ENCODE measurements around the gene SNRNP48. TPM values are rescaled to one million over a fixed set of nuclear protein-coding genes. Genes with fewer than 3 reads are reported as not detected.

The SNRNP48 gene
- total and polyA plus RNA-seq, 2 of the 8 experiments (the other 6 are each of a cell fraction or from before 2014, with no cell fraction given), result 7.7 to 21.0 TPM

- 92% methylated on average over 6 of the region's 6 CpGs; no CpG with 5 or more reads in 1 of the 2 experiments for WGBS, 2 experiments (ENCODE audit: extremely low coverage in 1 of 2, insufficient coverage in 1 of 2, insufficient read length in 1 of 2, insufficient replicate concordance in 2 of 2, low coverage in 1 of 2, low lambda C conversion rate in 2 of 2, missing lambda C conversion rate in 1 of 2)
- POLR2A ChIA-PET (ENCODE audit: partially characterized antibody), result no interaction called here
Measured at GRCh38 chr6:7559196-7559595, 30.8 kb upstream of the SNRNP48 start.

More at GRCh38 chr6:7559196-7559595, 30.8 kb upstream of the SNRNP48 start:
- H2AK5ac ChIP-seq (ENCODE audit: low read depth, low read length), result no peak overlapping the region
- no peak overlapping the region for H4K8ac ChIP-seq (ENCODE audit: extremely low read depth, insufficient read depth, low read length)
- H3K9ac ChIP-seq (replicated peaks in 1 of 4; ENCODE audit: extremely low read depth in 1 of 4, low read depth in 3 of 4, low read length in 3 of 4), result no peak overlapping the region
- no peak overlapping the region for H2BK20ac ChIP-seq (ENCODE audit: low read length)
- no peaks in the 10 kb centered on the region; the same call in 1 of the 2 replicates for H3K79me1 ChIP-seq (ENCODE audit: low read depth, low read length)
- TF ChIP-seq CEBPB (IDR thresholded peaks at IDR 0.05; ENCODE audit: low read depth, low read length) (no peak), CREB1 (IDR thresholded peaks at IDR 0.05) (no peak), POU5F1 (IDR thresholded peaks at IDR 0.05; ENCODE audit: low read depth, low read length) (no peak), RAD21 (IDR thresholded peaks at IDR 0.05 in 1 of 2, conservative IDR thresholded peaks at IDR 0.05 in 1 of 2; ENCODE audit: low read depth in 2 of 2, low read length in 2 of 2) (no peak), BACH1 (IDR thresholded peaks at IDR 0.05; ENCODE audit: low read length) (no peak), SIRT6 (IDR thresholded peaks at IDR 0.05; ENCODE audit: low read length) (no peak), RXRA (IDR thresholded peaks at IDR 0.05; ENCODE audit: insufficient read depth, low read depth, low read length) (no peak), ZNF274 (IDR thresholded peaks at IDR 0.05; ENCODE audit: borderline replicate concordance, extremely low read depth, low read length) (no peak), JUND (IDR thresholded peaks at IDR 0.05; ENCODE audit: low read length) (no peak)
- no peak overlapping the region for H2BK120ac ChIP-seq (replicated peaks; ENCODE audit: low read depth, low read length)
- no peak overlapping the region for H4K5ac ChIP-seq (ENCODE audit: insufficient read length, low read depth, low read length)
- no peak overlapping the region for H3K4me3 ChIP-seq (ENCODE audit: extremely low read depth in 1 of 4, insufficient read depth in 2 of 4, low read depth in 3 of 4, low read length in 4 of 4)
- CTCF ChIA-PET (ENCODE audit: partially characterized antibody), result interaction anchor here (1.3 to 1.4 kb wide), 2 partner anchors 56 to 137 kb away, joined by 3 read pairs; no protein-coding TSS in a partner anchor
- DNase-seq (ENCODE audit: low read depth in 1 of 2, low spot score in 2 of 2) (no peak), FAIRE-seq (no peak)
- H3K18ac ChIP-seq (ENCODE audit: extremely low read depth, low read length), result no peak overlapping the region
- H2BK15ac ChIP-seq (ENCODE audit: low read length), result no peak overlapping the region
- peaks cover 0 to 6% of the 10 kb centered on the region in 2 experiments for H4K20me1 ChIP-seq (replicated peaks in 1 of 2; ENCODE audit: control insufficient read depth in 1 of 2, insufficient read depth in 2 of 2, low read length in 2 of 2)
- no peak overlapping the region for H2BK5ac ChIP-seq (ENCODE audit: low read depth, low read length)
- no peaks in the 10 kb centered on the region for H3K4me1 ChIP-seq (replicated peaks in 1 of 4; ENCODE audit: control insufficient read depth in 3 of 4, insufficient read depth in 4 of 4, low read length in 3 of 4)
- H3K4ac ChIP-seq (replicated peaks; ENCODE audit: insufficient read length, low read depth, low read length), result no peak overlapping the region
- no peak overlapping the region for H3K27ac ChIP-seq (ENCODE audit: low read depth, low read length)
- H4K91ac ChIP-seq (replicated peaks; ENCODE audit: insufficient read length, low read length), result no peak overlapping the region
- no peaks in the 10 kb centered on the region for H3K23me2 ChIP-seq (ENCODE audit: low read depth, low read length)
- no peak overlapping the region for H2BK12ac ChIP-seq (ENCODE audit: low read depth, low read length)
- H3K23ac ChIP-seq (ENCODE audit: insufficient read length), result no peak overlapping the region
- H3K14ac ChIP-seq (ENCODE audit: insufficient read length), result no peak overlapping the region
- H3K56ac ChIP-seq (replicated peaks; ENCODE audit: insufficient read length, low read depth, low read length), result no peak overlapping the region
- peaks cover 0 to 2% of the 10 kb centered on the region in 2 experiments; a peak in 2 of 4 replicates for H3K79me2 ChIP-seq (ENCODE audit: control insufficient read depth in 1 of 2, insufficient read depth in 2 of 2, low read length in 2 of 2)
- no peak overlapping the region for H2AFZ ChIP-seq (ENCODE audit: low read length)
- no peaks in the 10 kb centered on the region for H3K27me3 ChIP-seq (replicated peaks in 1 of 4; ENCODE audit: control insufficient read depth in 3 of 4, extremely low read depth in 1 of 4, insufficient read depth in 3 of 4, low read length in 3 of 4)
- H3K9me3 ChIP-seq (ENCODE audit: insufficient read depth in 2 of 2, low read depth in 1 of 2, low read length in 1 of 2), result no peaks in the 10 kb centered on the region
- peaks cover 2 to 29% (median 11%) of the 10 kb centered on the region in 4 experiments; a peak in 6 of 8 replicates for H3K36me3 ChIP-seq (ENCODE audit: control insufficient read depth in 2 of 4, insufficient read depth in 4 of 4, low read length in 3 of 4)
- no peak overlapping the region for H3K4me2 ChIP-seq (ENCODE audit: insufficient read depth in 1 of 2, low read depth in 2 of 2, low read length in 2 of 2)

Measured in H1 (cell line).